GM12878 (cell line): Measurements from ENCODE around the gene GLI1. TPM values are rescaled to one million over a fixed set of nuclear protein-coding genes. Genes with fewer than 3 reads are reported as not detected.

ENCODE experiments used
- ATAC-seq: fragments of 200-7000 bp; cut with Tn5 transposase; 3 replicates; pipeline ENCODE4 v1.9.1; 2020; ENCODE audit warnings: mild to moderate bottlenecking, moderate library complexity
- BruUV-seq: library from RNA; stranded (reverse); fragments of 400-500 nt; replicated peaks from 2 replicates; lab custom pipeline; 2021; lab: Mats Ljungman, UMichigan
- CTCF ChIA-PET: fragments of 300-600 bp; sonication (Branson Sonifier 250); formaldehyde crosslinking; extraction: SDS; loops from one replicate; lab custom pipeline; 2021; ENCODE audit warnings: inconsistent platforms; lab: Yijun Ruan, JAX
- POLR2A ChIA-PET: fragments of 350-600 bp; formaldehyde crosslinking; extraction: SDS; loops from one replicate; lab custom pipeline; 2021; ENCODE audit warnings: inconsistent platforms; lab: Charles Lee
- RAD21 ChIA-PET: fragments of 300-600 bp; sonication (Branson Sonifier 250); formaldehyde crosslinking; loops from one replicate; lab custom pipeline; 2023; ENCODE audit warnings: antibody characterized with exemption; ENCODE audit not compliant: unreplicated experiment; lab: Charles Lee
- SMC1A ChIA-PET: fragments of 300-600 bp; sonication (Branson Sonifier 250); formaldehyde crosslinking; loops from one replicate; lab custom pipeline; 2023; ENCODE audit not compliant: unreplicated experiment, uncharacterized antibody; lab: Charles Lee
- DNase-seq: peaks from one replicate; pipeline ENCODE4 v3.0.0-alpha.2; 2011; ENCODE audit warnings: low read depth, low spot score
- FAIRE-seq: peaks from 3 replicates; lab custom pipeline; 2011; peaks lifted over from hg19 to GRCh38; lab: Jason Lieb, UNC
- H2AFZ ChIP-seq: 2 replicates; pipeline ENCODE4 v1.6.0; 2011; ENCODE audit warnings: low read depth, low read length, control low read depth; ENCODE audit not compliant: control insufficient read depth
- H3K27ac ChIP-seq: 2 replicates; pipeline ENCODE4 v1.5.1; 2011; ENCODE audit warnings: control low read depth; ENCODE audit not compliant: control insufficient read depth, insufficient read depth
- H3K27me3 ChIP-seq, 2 experiments: replicated peaks in 1 of 2; 2 replicates each; pipeline versions ENCODE4 v1.6.0 to v1.6.1; 2011; ENCODE audit warnings: low read length in 1 of 2; ENCODE audit not compliant: control insufficient read depth in 2 of 2, insufficient read depth in 2 of 2
- H3K36me3 ChIP-seq, 2 experiments: 2 replicates each; pipeline ENCODE4 v1.5.1; 2011; ENCODE audit warnings: low read length in 1 of 2; ENCODE audit not compliant: control insufficient read depth in 2 of 2, insufficient read depth in 2 of 2
- H3K4me1 ChIP-seq: 2 replicates; pipeline ENCODE4 v1.6.1; 2011; ENCODE audit warnings: mild to moderate bottlenecking, low read length, moderate library complexity, mixed read lengths; ENCODE audit not compliant: control insufficient read depth, insufficient read depth
- H3K4me2 ChIP-seq: 2 replicates; pipeline ENCODE4 v1.6.0; 2011; ENCODE audit warnings: control low read depth; ENCODE audit not compliant: control insufficient read depth, insufficient read depth
- H3K4me3 ChIP-seq: fragments of 200-600 bp; sonication (generic); 2 replicates; pipeline ENCODE4 v1.5.1; 2016
- H3K79me2 ChIP-seq: 2 replicates; pipeline ENCODE4 v1.6.0; 2011; ENCODE audit warnings: low read length; ENCODE audit not compliant: control insufficient read depth, insufficient read depth
- H3K9ac ChIP-seq: 2 replicates; pipeline ENCODE4 v1.8.0; 2011; ENCODE audit warnings: low read length, control low read depth, mixed read lengths; ENCODE audit not compliant: control insufficient read depth, insufficient read depth
- H3K9me3 ChIP-seq: replicated peaks from 3 replicates; pipeline ENCODE4 v1.5.1; 2011; ENCODE audit warnings: mild to moderate bottlenecking, low read length; ENCODE audit not compliant: control insufficient read depth, insufficient read depth
- H4K20me1 ChIP-seq: 2 replicates; pipeline ENCODE4 v1.6.0; 2011; ENCODE audit not compliant: control insufficient read depth, insufficient read depth
- HDAC6 ChIP-seq: fragments of 200-600 bp; sonication (generic); IDR thresholded peaks from one replicate; pipeline ENCODE4 v1.8.0; 2017; ENCODE audit warnings: antibody characterized with exemption; ENCODE audit not compliant: unreplicated experiment
- NKRF ChIP-seq: fragments of 450-650 bp; conservative IDR thresholded peaks from 2 replicates; pipeline ENCODE4 v1.6.1; 2017; ENCODE audit warnings: mild to moderate bottlenecking, moderate library complexity
- WGBS: methylation state at CpG from one replicate; pipeline ENCODE4 v1.1.6; 2016; ENCODE audit warnings: low lambda C conversion rate; ENCODE audit not compliant: insufficient replicate concordance, insufficient coverage; ENCODE audit errors: missing lambda C conversion rate; 5-methylcytosine and 5-hydroxymethylcytosine counted together
- in situ Hi-C: fragments of 300-500 bp; cut with MboI; formaldehyde crosslinking; loops from 9 replicates; pipeline ENCODE4 v1.14.3; 2018; ENCODE audit warnings: mixed read lengths
- intact Hi-C: fragments of 100-400 bp; cut with micrococcal nuclease; formaldehyde crosslinking; loops from one replicate; pipeline ENCODE4 v1.14.2; 2022; ENCODE audit not compliant: unreplicated experiment
- polyA plus RNA-seq, 11 experiments: library from polyadenylated mRNA; depleted of rRNA in 4 of 11; unstranded in 6 of 11; stranded (reverse) in 5 of 11; fragments of >200 nt; fragmentation: Nextera tagmentation in 4 of 11; fragmentation: Illumina TruSeq in 1 of 11; extraction: Ambion mirVana in 4 of 11; extraction: Trizol in 1 of 11; gene quantifications; 1 replicate in 1 of 11; 2 replicates in 10 of 11; pipeline versions ENCODE4 v1.2.1 to v1.2.3, GENCODE V29; 2011 to 2016; ENCODE audit warnings: inconsistent platforms in 2 of 11, missing spikeins in 2 of 11, low read depth in 1 of 11
- total RNA-seq, 4 experiments: library from RNA; depleted of rRNA in 3 of 4; stranded (reverse); fragments of >200 nt in 3 of 4; fragmentation: Illumina TruSeq in 1 of 4; extraction: Trizol in 1 of 4; gene quantifications; 2 replicates each; pipeline versions ENCODE4 v1.2.1 to v1.2.3, GENCODE V29; 2013 to 2021
- TF ChIP-seq, protein P1 (sequence below): fragments of 450-650 bp; IDR thresholded peaks from 2 replicates; pipeline ENCODE4 v1.6.1; 2017; ENCODE audit warnings: borderline replicate concordance

Gene GLI1
- total and polyA plus RNA-seq, 10 of the 15 experiments (the other 5 are each of a cell fraction or from before 2014, with no cell fraction given), result 0.27 to 1.2 (median 0.49) TPM

DNA sequence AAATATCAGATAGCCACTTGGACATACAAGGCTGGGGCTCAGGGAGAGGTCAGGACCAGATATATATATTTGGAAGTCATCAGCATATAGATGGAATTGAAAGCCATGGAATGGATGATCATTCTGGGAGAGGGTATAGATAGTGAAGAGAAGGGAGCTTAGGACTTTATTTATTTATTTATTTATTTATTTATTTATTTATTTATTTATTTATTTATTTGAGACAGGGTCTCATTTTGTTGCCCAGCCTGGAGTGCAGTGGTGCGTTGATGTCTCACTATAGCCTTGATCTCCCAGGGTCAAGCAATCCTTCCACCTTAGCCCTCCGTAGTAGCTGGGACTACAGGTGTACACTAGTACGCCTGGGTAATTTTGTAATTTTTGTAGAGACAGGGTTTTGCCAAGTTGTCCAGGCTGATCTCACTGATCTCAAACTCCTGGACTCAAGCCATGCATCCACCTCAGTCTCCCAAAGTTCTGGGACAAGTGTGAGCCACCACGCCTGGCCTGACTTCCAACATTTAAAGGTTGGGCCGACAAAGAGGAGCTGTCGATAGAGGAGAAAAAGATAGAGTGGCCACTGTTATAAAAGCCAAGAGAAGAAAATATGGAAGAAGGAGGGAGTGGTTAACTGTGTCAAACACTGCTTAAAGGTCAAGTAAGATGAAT, 13.2 kb upstream of the GLI1 start:
- ChIA-PET RAD21 (no interaction called here), POLR2A (interaction anchor here (0.6 to 2.3 kb wide), 3 partner anchors 9 to 695 kb away, joined by 3 to 5 read pairs (median 4); partner anchors contain the start of gene INHBE), CTCF (interaction anchor here (0.6 to 6.3 kb wide), 6 partner anchors 8 to 203 kb away, joined by 3 to 49 read pairs (median 5); partner anchors contain the start of gene INHBE), SMC1A (no interaction called here)
- H3K4me3 ChIP-seq, result no peak overlapping the region
- FAIRE-seq, result no peak
- H3K27ac ChIP-seq, result no peak overlapping the region
- no peak for ATAC-seq
- H3K9ac ChIP-seq, result no peak overlapping the region
- no peaks in the 10 kb centered on the region for H3K79me2 ChIP-seq
- intact Hi-C loops, result no loop called here
- BruUV-seq, result no TSS peak
- in situ Hi-C loops, result no loop called here
- no peaks in the 10 kb centered on the region; the same call in 2 of the 3 replicates for H3K9me3 ChIP-seq
- no peaks in the 10 kb centered on the region for H3K36me3 ChIP-seq
- WGBS, result 85% methylated on average over 6 of the region's 6 CpGs
- no peak for DNase-seq
- no peak overlapping the region for H3K4me2 ChIP-seq
- no peak overlapping the region for H2AFZ ChIP-seq
- H4K20me1 ChIP-seq, result no peaks in the 10 kb centered on the region
- no peaks in the 10 kb centered on the region for H3K4me1 ChIP-seq
- no peaks in the 10 kb centered on the region for H3K27me3 ChIP-seq
- TF ChIP-seq, protein P1, sequence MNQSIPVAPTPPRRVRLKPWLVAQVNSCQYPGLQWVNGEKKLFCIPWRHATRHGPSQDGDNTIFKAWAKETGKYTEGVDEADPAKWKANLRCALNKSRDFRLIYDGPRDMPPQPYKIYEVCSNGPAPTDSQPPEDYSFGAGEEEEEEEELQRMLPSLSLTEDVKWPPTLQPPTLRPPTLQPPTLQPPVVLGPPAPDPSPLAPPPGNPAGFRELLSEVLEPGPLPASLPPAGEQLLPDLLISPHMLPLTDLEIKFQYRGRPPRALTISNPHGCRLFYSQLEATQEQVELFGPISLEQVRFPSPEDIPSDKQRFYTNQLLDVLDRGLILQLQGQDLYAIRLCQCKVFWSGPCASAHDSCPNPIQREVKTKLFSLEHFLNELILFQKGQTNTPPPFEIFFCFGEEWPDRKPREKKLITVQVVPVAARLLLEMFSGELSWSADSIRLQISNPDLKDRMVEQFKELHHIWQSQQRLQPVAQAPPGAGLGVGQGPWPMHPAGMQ, result no peak
- TF ChIP-seq HDAC6 (no peak), NKRF (no peak)
- TF ChIP-seq, all 136 proteins: peak for 0
